WTC11 (cell line): ENCODE measurements around the gene TTC8.

Experiments
- CTCF ChIP-seq: fragments of 200-600 bp; IDR thresholded peaks from 2 replicates; pipeline ENCODE4 v1.8.0; 2022; ENCODE audit warnings: antibody characterized with exemption
- E2F4 ChIP-seq: sonication (generic); formaldehyde crosslinking; IDR thresholded peaks from 2 replicates; pipeline ENCODE4 v1.8.1; 2022; ENCODE audit warnings: low read depth, mild to moderate bottlenecking, moderate library complexity, missing genetic modification reagents, borderline replicate concordance
- ESRRA ChIP-seq: sonication (generic); formaldehyde crosslinking; IDR thresholded peaks from 2 replicates; pipeline ENCODE4 v1.8.1; 2022; ENCODE audit warnings: mild to moderate bottlenecking, missing genetic modification reagents, borderline replicate concordance
- JUN ChIP-seq: sonication (generic); formaldehyde crosslinking; IDR thresholded peaks from 2 replicates; pipeline ENCODE4 v1.8.0; 2023; ENCODE audit warnings: mild to moderate bottlenecking, missing genetic modification reagents
- NR3C1 ChIP-seq: sonication (generic); formaldehyde crosslinking; conservative IDR thresholded peaks from 2 replicates; pipeline ENCODE4 v1.8.1; 2023; ENCODE audit warnings: low read depth, mild to moderate bottlenecking, missing genetic modification reagents
- TEAD4 ChIP-seq: sonication (generic); formaldehyde crosslinking; IDR thresholded peaks from 2 replicates; pipeline ENCODE4 v1.8.0; 2022; ENCODE audit warnings: mild to moderate bottlenecking, missing genetic modification reagents
- TF ChIP-seq, protein P1 (sequence below): sonication (generic); formaldehyde crosslinking; IDR thresholded peaks from 2 replicates; pipeline ENCODE4 v1.8.0; 2022; ENCODE audit warnings: mild to moderate bottlenecking, missing genetic modification reagents

DNA sequence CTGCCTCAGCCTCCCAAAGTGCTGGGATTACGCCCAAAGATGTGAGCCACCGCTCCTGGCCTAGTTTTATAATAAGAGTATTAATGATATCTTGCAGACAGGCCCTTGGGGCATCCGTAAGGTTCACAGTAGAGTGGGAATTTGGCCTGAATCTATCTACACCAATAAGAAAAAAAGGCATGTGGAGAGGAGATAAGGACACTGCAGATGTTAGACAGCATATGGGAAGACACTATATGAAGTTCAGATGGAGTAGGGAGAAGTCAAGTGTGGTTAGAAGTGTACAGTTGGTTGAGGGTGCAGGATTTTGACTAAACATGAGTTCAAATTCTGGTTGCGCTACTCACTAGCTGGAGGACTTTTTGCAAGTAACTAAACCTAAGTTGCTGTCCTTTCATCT is 8.5 kb upstream of the TTC8 start:
- TF ChIP-seq, protein P1, sequence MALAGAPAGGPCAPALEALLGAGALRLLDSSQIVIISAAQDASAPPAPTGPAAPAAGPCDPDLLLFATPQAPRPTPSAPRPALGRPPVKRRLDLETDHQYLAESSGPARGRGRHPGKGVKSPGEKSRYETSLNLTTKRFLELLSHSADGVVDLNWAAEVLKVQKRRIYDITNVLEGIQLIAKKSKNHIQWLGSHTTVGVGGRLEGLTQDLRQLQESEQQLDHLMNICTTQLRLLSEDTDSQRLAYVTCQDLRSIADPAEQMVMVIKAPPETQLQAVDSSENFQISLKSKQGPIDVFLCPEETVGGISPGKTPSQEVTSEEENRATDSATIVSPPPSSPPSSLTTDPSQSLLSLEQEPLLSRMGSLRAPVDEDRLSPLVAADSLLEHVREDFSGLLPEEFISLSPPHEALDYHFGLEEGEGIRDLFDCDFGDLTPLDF: no peak
- TF ChIP-seq E2F4 (no peak), JUN (CRISPR knock-in tag) (no peak), NR3C1 (no peak), CTCF (no peak), ESRRA (CRISPR knock-in tag) (no peak), TEAD4 (CRISPR knock-in tag) (no peak)
